Neuronal stem cell (in vitro differentiated cells): ENCODE results near the gene LCP1.

Experiments
- DNase-seq: peaks from one replicate; pipeline ENCODE4 v3.0.0-alpha.2; 2013; ENCODE audit warnings: low spot score
- H2AFZ ChIP-seq: one replicate; pipeline ENCODE4 v1.6.1; 2013; ENCODE audit warnings: mild to moderate bottlenecking, low read length, inconsistent platforms
- H2AK5ac ChIP-seq: 2 replicates; pipeline ENCODE4 v1.6.1; 2013; ENCODE audit warnings: low read depth, mild to moderate bottlenecking, inconsistent platforms, low read length, moderate library complexity, mixed read lengths
- H2BK120ac ChIP-seq: 2 replicates; pipeline ENCODE4 v1.6.1; 2013; ENCODE audit warnings: low read depth, mild to moderate bottlenecking, inconsistent platforms, low read length, moderate library complexity, mixed read lengths
- H2BK12ac ChIP-seq: one replicate; pipeline ENCODE4 v1.6.1; 2013; ENCODE audit warnings: low read length, inconsistent platforms
- H2BK15ac ChIP-seq: 2 replicates; pipeline ENCODE4 v1.6.1; 2013; ENCODE audit warnings: mild to moderate bottlenecking, low read length, inconsistent platforms, mixed read lengths
- H2BK5ac ChIP-seq: one replicate; pipeline ENCODE4 v1.6.1; 2013; ENCODE audit warnings: inconsistent platforms, mild to moderate bottlenecking, low read length, moderate library complexity
- H3K14ac ChIP-seq: one replicate; pipeline ENCODE4 v1.6.1; 2013; ENCODE audit warnings: low read length, inconsistent platforms
- H3K18ac ChIP-seq: 2 replicates; pipeline ENCODE4 v1.6.1; 2013; ENCODE audit warnings: low read length, inconsistent platforms
- H3K23ac ChIP-seq: 2 replicates; pipeline ENCODE4 v1.6.1; 2013; ENCODE audit warnings: low read depth, mild to moderate bottlenecking, mixed read lengths, low read length, inconsistent platforms; ENCODE audit not compliant: poor library complexity
- H3K27ac ChIP-seq: replicated peaks from 3 replicates; pipeline ENCODE4 v1.5.1; 2013; ENCODE audit warnings: low read length, inconsistent platforms
- H3K27me3 ChIP-seq, 3 experiments: 2 replicates each; pipeline ENCODE4 v1.6.1; 2013; ENCODE audit warnings: low read length in 3 of 3, mild to moderate bottlenecking in 2 of 3, inconsistent platforms in 1 of 3, low read depth in 1 of 3, mixed read lengths in 1 of 3, moderate library complexity in 1 of 3; ENCODE audit not compliant: control insufficient read depth in 3 of 3, insufficient read depth in 3 of 3
- H3K36me3 ChIP-seq, 2 donors: replicated peaks in 1 of 2; 2 replicates each; pipeline ENCODE4 v1.6.1; 2013; ENCODE audit warnings: low read length in 2 of 2; ENCODE audit not compliant: control insufficient read depth in 2 of 2, insufficient read depth in 2 of 2
- H3K4ac ChIP-seq: 2 replicates; pipeline ENCODE4 v1.6.1; 2013; ENCODE audit warnings: inconsistent platforms, mild to moderate bottlenecking, low read length, moderate library complexity
- H3K4me1 ChIP-seq, 2 donors: 1 replicate in 1 of 2; 2 replicates in 1 of 2; pipeline ENCODE4 v1.6.1; 2013; ENCODE audit warnings: low read length in 2 of 2, low read depth in 1 of 2; ENCODE audit not compliant: control insufficient read depth in 2 of 2, insufficient read depth in 1 of 2
- H3K4me2 ChIP-seq: one replicate; pipeline ENCODE4 v1.6.1; 2013; ENCODE audit warnings: mild to moderate bottlenecking, low read length, inconsistent platforms; ENCODE audit not compliant: insufficient read depth, poor library complexity, severe bottlenecking
- H3K4me3 ChIP-seq, 2 donors: 2 replicates each; pipeline ENCODE4 v1.5.1; 2013; ENCODE audit warnings: low read length in 2 of 2, mild to moderate bottlenecking in 2 of 2, inconsistent platforms in 1 of 2, moderate library complexity in 1 of 2
- H3K79me1 ChIP-seq: one replicate; pipeline ENCODE4 v1.6.1; 2013; ENCODE audit warnings: low read depth, mild to moderate bottlenecking, inconsistent platforms, low read length, moderate library complexity
- H3K9ac ChIP-seq: one replicate; pipeline ENCODE4 v1.6.1; 2013; ENCODE audit warnings: mild to moderate bottlenecking, low read depth, low read length, inconsistent platforms; ENCODE audit not compliant: poor library complexity
- H3K9me3 ChIP-seq, 2 donors: replicated peaks in 1 of 2; 2 replicates each; pipeline versions ENCODE3 to v1.6.1; 2013; ENCODE audit warnings: low read length in 2 of 2, mild to moderate bottlenecking in 2 of 2, inconsistent platforms in 1 of 2, low read depth in 1 of 2, mixed read lengths in 1 of 2, moderate library complexity in 1 of 2; ENCODE audit not compliant: control insufficient read depth in 2 of 2, insufficient read depth in 1 of 2
- H4K8ac ChIP-seq: one replicate; pipeline ENCODE4 v1.6.1; 2013; ENCODE audit warnings: low read depth, mild to moderate bottlenecking, inconsistent platforms, low read length, moderate library complexity
- H4K91ac ChIP-seq: one replicate; pipeline ENCODE4 v1.6.1; 2013; ENCODE audit warnings: low read length, low read depth, mild to moderate bottlenecking, inconsistent platforms; ENCODE audit not compliant: poor library complexity
- WGBS, 2 donors: extraction: QIAGEN DNeasy Blood & Tissue Kit; methylation state at CpG; one replicate each; pipeline ENCODE4 v1.1.7; 2013; ENCODE audit warnings: missing lambda C conversion rate in 2 of 2, mixed read lengths in 1 of 2; ENCODE audit not compliant: insufficient read length in 2 of 2, insufficient replicate concordance in 1 of 2; ENCODE audit errors: extremely low coverage in 2 of 2; 5-methylcytosine and 5-hydroxymethylcytosine counted together

Gene LCP1

GRCh38 chr13:46198696-46199193, 16.8 kb upstream of the LCP1 start:
- Histone ChIP-seq H3K4me2 (no peak overlapping the region), H3K4me1 (peaks cover 0 to 2% of the 10 kb centered on the region in 2 donors), H3K4me3 (no peak overlapping the region), H3K27me3 (peaks cover 0 to 5% (median 0%) of the 10 kb centered on the region in 3 experiments), H2AFZ (no peak overlapping the region), H2BK15ac (no peak overlapping the region), H4K8ac (no peak overlapping the region), H2BK120ac (no peak overlapping the region), H3K9me3 (no peaks in the 10 kb centered on the region), H3K79me1 (no peaks in the 10 kb centered on the region), H3K18ac (no peak overlapping the region), H3K9ac (no peak overlapping the region), H4K91ac (no peak overlapping the region), H3K36me3 (no peaks in the 10 kb centered on the region), H3K23ac (no peak overlapping the region), H2BK5ac (no peak overlapping the region), H3K4ac (no peak overlapping the region), H2BK12ac (no peak overlapping the region), H3K14ac (no peak overlapping the region), H3K27ac (no peak overlapping the region), H2AK5ac (no peak overlapping the region)
- no peak for DNase-seq
- WGBS, 2 donors: no CpG with 5 or more reads among the region's 3 CpGs

- no peak overlapping the region for H2BK15ac ChIP-seq
- no peak overlapping the region for H3K4me2 ChIP-seq
- H3K36me3 ChIP-seq: no peaks in the 10 kb centered on the region
- no peak overlapping the region for H3K4me3 ChIP-seq
- no CpG with 5 or more reads among the region's 4 CpGs for WGBS, 2 donors
- H2AK5ac ChIP-seq: no peak overlapping the region
- H2AFZ ChIP-seq: no peak overlapping the region
- no peak for DNase-seq
- no peaks in the 10 kb centered on the region for H3K4me1 ChIP-seq
- no peak overlapping the region for H2BK5ac ChIP-seq
- no peak overlapping the region for H3K23ac ChIP-seq
- H3K27me3 ChIP-seq: peaks cover 0 to 5% (median 0%) of the 10 kb centered on the region in 3 experiments
- no peak overlapping the region for H2BK120ac ChIP-seq
- no peak overlapping the region for H2BK12ac ChIP-seq
- no peak overlapping the region for H3K9ac ChIP-seq
- no peak overlapping the region for H3K4ac ChIP-seq
- no peak overlapping the region for H3K18ac ChIP-seq
- H3K14ac ChIP-seq: no peak overlapping the region
- no peak overlapping the region for H4K8ac ChIP-seq
- no peaks in the 10 kb centered on the region for H3K9me3 ChIP-seq
- no peaks in the 10 kb centered on the region for H3K79me1 ChIP-seq
- H4K91ac ChIP-seq: no peak overlapping the region
- H3K27ac ChIP-seq: no peak overlapping the region
Measured at GRCh38 chr13:46197299-46198048, 15.5 kb upstream of the LCP1 start.

GRCh38 chr13:46195016-46195415, 13.0 kb upstream of the LCP1 start:
- Histone ChIP-seq H3K18ac (no peak overlapping the region), H3K4me2 (no peak overlapping the region), H3K23ac (no peak overlapping the region), H2BK15ac (no peak overlapping the region), H4K91ac (no peak overlapping the region), H2AFZ (no peak overlapping the region), H3K4me3 (no peak overlapping the region), H3K9ac (no peak overlapping the region), H3K4me1 (no peaks in the 10 kb centered on the region), H2BK12ac (no peak overlapping the region), H3K36me3 (no peaks in the 10 kb centered on the region), H3K27me3 (peaks cover 0 to 5% (median 0%) of the 10 kb centered on the region in 3 experiments), H3K79me1 (no peaks in the 10 kb centered on the region), H2AK5ac (no peak overlapping the region), H2BK5ac (no peak overlapping the region), H3K4ac (no peak overlapping the region), H3K9me3 (no peaks in the 10 kb centered on the region), H4K8ac (no peak overlapping the region), H3K14ac (no peak overlapping the region), H2BK120ac (no peak overlapping the region), H3K27ac (no peak overlapping the region)
- DNase-seq: no peak
- WGBS, 2 donors: no CpG with 5 or more reads among the region's 1 CpG

GRCh38 chr13:46192412-46192811, 10.4 kb upstream of the LCP1 start:
- Histone ChIP-seq H2BK12ac (no peak overlapping the region), H3K4me3 (no peak overlapping the region), H3K27me3 (no peaks in the 10 kb centered on the region), H3K4ac (no peak overlapping the region), H3K27ac (no peak overlapping the region), H4K91ac (no peak overlapping the region), H2BK15ac (no peak overlapping the region), H3K9me3 (no peaks in the 10 kb centered on the region), H3K23ac (no peak overlapping the region), H3K18ac (no peak overlapping the region), H3K4me1 (no peaks in the 10 kb centered on the region), H3K14ac (no peak overlapping the region), H3K36me3 (no peaks in the 10 kb centered on the region), H3K9ac (no peak overlapping the region), H2BK120ac (no peak overlapping the region), H4K8ac (no peak overlapping the region), H2AFZ (no peak overlapping the region), H3K4me2 (no peak overlapping the region), H2BK5ac (no peak overlapping the region), H3K79me1 (no peaks in the 10 kb centered on the region), H2AK5ac (no peak overlapping the region)
- no peak for DNase-seq
- WGBS, 2 donors: no CpG with 5 or more reads among the region's 1 CpG
